ENCODE measurements around the gene LTF. TPM values are rescaled to one million over a fixed set of nuclear protein-coding genes. Genes with fewer than 3 reads are reported as not detected.

LTF gene
- total RNA-seq, 4 donors from 2014 or later, result 0.14 to 3.3 TPM; not detected in 2

DNA sequence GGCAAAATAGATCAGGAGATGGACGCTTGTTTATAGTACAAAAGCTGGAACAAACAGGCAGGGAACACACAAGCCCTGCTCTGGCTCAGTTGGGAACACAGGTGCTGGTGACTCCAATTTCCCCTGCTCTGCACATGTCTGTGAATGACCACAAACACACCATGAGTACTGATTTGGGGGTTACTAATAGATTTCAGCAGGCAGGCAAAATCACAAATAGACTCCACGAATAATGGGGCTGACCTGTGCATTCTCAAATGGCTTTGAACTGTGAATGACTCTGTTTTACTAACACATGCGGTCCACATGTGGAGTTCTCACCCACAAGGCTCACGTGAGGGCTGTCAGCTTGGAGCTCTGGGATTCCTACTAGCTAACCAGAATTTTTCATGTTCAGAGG lies 37.0 kb upstream of the LTF start:
- no peaks in the 10 kb centered on the region for H3K27me3 ChIP-seq
- H3K9me3 ChIP-seq, result no peaks in the 10 kb centered on the region
- DNase-seq, result no peak
- TF ChIP-seq POLR2AphosphoS5 (IDR thresholded peaks at IDR 0.05), result no peak
- TF ChIP-seq EP300 (IDR thresholded peaks at IDR 0.05; ENCODE audit: low read depth), result no peak
- TF ChIP-seq POLR2A (IDR thresholded peaks at IDR 0.05), result no peak
- TF ChIP-seq CTCF (IDR thresholded peaks at IDR 0.05), result no peak
- no peak overlapping the region for H3K27ac ChIP-seq
- no peaks in the 10 kb centered on the region for H3K36me3 ChIP-seq
- H3K4me3 ChIP-seq, result no peak overlapping the region
- in situ Hi-C loops (cut with MboI; ENCODE audit: low pct_ligation_motif_present in 1 of 4, low pct_unique_long_range_greater_than_20kb in 1 of 4, low sequenced_read_pairs in 3 of 4) (loop anchor here in 2 of 4 donors (10.0 kb wide), 2 partner anchors 53 to 133 kb away; no protein-coding TSS in a partner anchor), intact Hi-C loops (cut with DNase I; ENCODE audit: low total_unique reads) (no loop called here)
- 69 to 89% methylated on average over 2 to 4 of the region's 4 CpGs for WGBS, 2 donors (ENCODE audit: low coverage in 1 of 2)
- H3K4me1 ChIP-seq, result no peaks in the 10 kb centered on the region

GRCh38 chr3:46500656-46501635 lies 36.2 kb upstream of the LTF start:
- in situ Hi-C loops (cut with MboI; ENCODE audit: low pct_ligation_motif_present in 1 of 4, low pct_unique_long_range_greater_than_20kb in 1 of 4, low sequenced_read_pairs in 3 of 4) (loop anchor here in 2 of 4 donors (10.0 kb wide), 2 partner anchors 54 to 134 kb away; no protein-coding TSS in a partner anchor), intact Hi-C loops (cut with DNase I; ENCODE audit: low total_unique reads) (no loop called here)
- Histone ChIP-seq H3K4me3 (no peak overlapping the region), H3K27ac (no peak overlapping the region), H3K36me3 (no peaks in the 10 kb centered on the region), H3K27me3 (no peaks in the 10 kb centered on the region), H3K4me1 (no peaks in the 10 kb centered on the region), H3K9me3 (no peaks in the 10 kb centered on the region)
- no peak for DNase-seq
- 72 to 80% methylated on average over 3 to 5 of the region's 5 CpGs for WGBS, 2 donors (ENCODE audit: low coverage in 1 of 2)
- no peak for TF ChIP-seq EP300 (IDR thresholded peaks at IDR 0.05; ENCODE audit: low read depth)
- no peak for TF ChIP-seq CTCF (IDR thresholded peaks at IDR 0.05)
- TF ChIP-seq POLR2A (IDR thresholded peaks at IDR 0.05), result no peak
- TF ChIP-seq POLR2AphosphoS5 (IDR thresholded peaks at IDR 0.05), result no peak

GRCh38 chr3:46498916-46499519 lies 34.3 kb upstream of the LTF start:
- in situ Hi-C loops (cut with MboI; ENCODE audit: low pct_ligation_motif_present in 1 of 4, low pct_unique_long_range_greater_than_20kb in 1 of 4, low sequenced_read_pairs in 3 of 4), result no loop called here
- intact Hi-C loops (cut with DNase I; ENCODE audit: low total_unique reads), result no loop called here
- WGBS, 2 donors (ENCODE audit: low coverage in 1 of 2), result 68 to 87% methylated on average over 3 to 6 of the region's 6 CpGs

More at GRCh38 chr3:46498916-46499519, 34.3 kb upstream of the LTF start:
- no peak for DNase-seq
- Histone ChIP-seq H3K27ac (no peak overlapping the region), H3K4me1 (no peaks in the 10 kb centered on the region), H3K27me3 (no peaks in the 10 kb centered on the region), H3K4me3 (no peak overlapping the region), H3K9me3 (no peaks in the 10 kb centered on the region), H3K36me3 (no peaks in the 10 kb centered on the region)
- TF ChIP-seq POLR2A (IDR thresholded peaks at IDR 0.05), result no peak
- no peak for TF ChIP-seq POLR2AphosphoS5 (IDR thresholded peaks at IDR 0.05)
- no peak for TF ChIP-seq EP300 (IDR thresholded peaks at IDR 0.05; ENCODE audit: low read depth)
- TF ChIP-seq CTCF (IDR thresholded peaks at IDR 0.05), result no peak
